Lung (tissue), 12 donors: Measurements from ENCODE around the gene SH3TC1. TPM values are rescaled to one million over a fixed set of nuclear protein-coding genes. Genes with fewer than 3 reads are reported as not detected.

Experiments used
- ATAC-seq: fragments of 200-7000 bp; cut with Tn5 transposase; one replicate; pipeline ENCODE4 v1.9.1; 2020; ENCODE audit warnings: moderate number of reproducible peaks; ENCODE audit not compliant: insufficient read depth, low FRiP score
- DNase-seq, 3 donors: peaks; one replicate each; pipeline ENCODE4 v3.0.0-alpha.2; 2013 to 2017
- H3K27ac ChIP-seq, 2 donors: one replicate each; pipeline ENCODE4 v1.5.1; 2013; ENCODE audit warnings: mild to moderate bottlenecking in 2 of 2, moderate library complexity in 2 of 2, control low read depth in 1 of 2, inconsistent platforms in 1 of 2, low read depth in 1 of 2, low read length in 1 of 2
- H3K27me3 ChIP-seq, 3 donors: one replicate each; pipeline ENCODE4 v1.5.1; 2013; ENCODE audit warnings: low read length in 2 of 3; ENCODE audit not compliant: control insufficient read depth in 3 of 3, insufficient read depth in 3 of 3
- H3K36me3 ChIP-seq, 4 donors: one replicate each; pipeline ENCODE4 v1.5.1; 2013; ENCODE audit warnings: low read length in 4 of 4, mild to moderate bottlenecking in 1 of 4, moderate library complexity in 1 of 4; ENCODE audit not compliant: control insufficient read depth in 4 of 4, insufficient read depth in 4 of 4
- H3K4me1 ChIP-seq, 5 donors: one replicate each; pipeline ENCODE4 v1.5.1; 2013; ENCODE audit warnings: low read length in 5 of 5, mild to moderate bottlenecking in 2 of 5, moderate library complexity in 1 of 5; ENCODE audit not compliant: control insufficient read depth in 5 of 5, insufficient read depth in 5 of 5
- H3K4me3 ChIP-seq: one replicate; pipeline ENCODE4 v1.5.1; 2013; ENCODE audit warnings: mild to moderate bottlenecking, control low read depth, moderate library complexity
- H3K9ac ChIP-seq, 2 donors: one replicate each; pipeline ENCODE4 v1.5.1; 2013; ENCODE audit warnings: low read length in 2 of 2, control low read depth in 1 of 2; ENCODE audit not compliant: insufficient read depth in 1 of 2
- H3K9me3 ChIP-seq, 4 donors: one replicate each; pipeline ENCODE4 v1.5.1; 2013; ENCODE audit warnings: low read length in 3 of 4, mild to moderate bottlenecking in 1 of 4, moderate library complexity in 1 of 4; ENCODE audit not compliant: control insufficient read depth in 4 of 4, insufficient read depth in 3 of 4
- CTCF ChIP-seq: IDR thresholded peaks from 2 replicates; pipeline ENCODE4 v1.5.1; 2012; ENCODE audit warnings: mild to moderate bottlenecking; ENCODE audit errors: control extremely low read depth, extremely low read depth
- WGBS, 2 donors: extraction: QIAGEN DNeasy Blood & Tissue Kit; methylation state at CpG; one replicate each; pipeline ENCODE4 v1.1.7; 2013; 5-methylcytosine and 5-hydroxymethylcytosine counted together
- polyA plus RNA-seq, 2 donors: library from polyadenylated mRNA; stranded (reverse); fragments of 200-250 nt; gene quantifications; one replicate each; pipeline ENCODE4 v1.2.1, GENCODE V29; 2013
- total RNA-seq, 2 donors: library from RNA; depleted of rRNA in 1 of 2; stranded (reverse); fragments of >200 nt in 1 of 2; gene quantifications; one replicate each; pipeline ENCODE4 v1.2.1, GENCODE V29; 2014 to 2021
- donor health status: control.
- donor health status: control.
- donor health status: Bipolar disorder and iron deficiency.
- donor health status: healthy.
- donor health status: DM: yes; HTN: yes; CAD: no.

The SH3TC1 gene
- total and polyA plus RNA-seq, 4 donors = 21.4 to 67.3 (median 38.1) TPM

GRCh38 chr4:8179074-8179473, 20.0 kb upstream of the SH3TC1 start:
- 88 to 95% methylated on average over 10 of the region's 10 CpGs for WGBS, 2 donors
- peaks cover 0 to 17% (median 4%) of the 10 kb centered on the region in 5 donors for H3K4me1 ChIP-seq
- H3K9ac ChIP-seq = no peak overlapping the region

GRCh38 chr4:8179771-8180170, 19.3 kb upstream of the SH3TC1 start:
- Histone ChIP-seq H3K9me3 (peaks cover 0 to 2% (median 0%) of the 10 kb centered on the region in 4 donors), H3K4me3 (no peak overlapping the region), H3K27me3 (peaks cover 0 to 2% (median 0%) of the 10 kb centered on the region in 3 donors), H3K36me3 (no peaks in the 10 kb centered on the region), H3K9ac (no peak overlapping the region), H3K27ac (no peak overlapping the region), H3K4me1 (peaks cover 0 to 17% (median 4%) of the 10 kb centered on the region in 5 donors)
- 86 to 88% methylated on average over 9 of the region's 9 CpGs for WGBS, 2 donors
- no peak for TF ChIP-seq CTCF
- DNase-seq = no peak
- no peak for ATAC-seq

More at GRCh38 chr4:8179074-8179473, 20.0 kb upstream of the SH3TC1 start:
- Histone ChIP-seq H3K27ac (no peak overlapping the region), H3K9me3 (peaks cover 0 to 2% (median 0%) of the 10 kb centered on the region in 4 donors), H3K36me3 (no peaks in the 10 kb centered on the region), H3K4me3 (no peak overlapping the region), H3K27me3 (peaks cover 0 to 2% (median 0%) of the 10 kb centered on the region in 3 donors)
- ATAC-seq (no peak), DNase-seq (no peak)
- TF ChIP-seq CTCF = no peak

- Histone ChIP-seq H3K4me1 (peaks cover 0 to 17% (median 4%) of the 10 kb centered on the region in 5 donors), H3K27me3 (peaks cover 0 to 2% (median 0%) of the 10 kb centered on the region in 3 donors), H3K9ac (no peak overlapping the region), H3K9me3 (peaks cover 0 to 2% (median 0%) of the 10 kb centered on the region in 4 donors), H3K4me3 (no peak overlapping the region), H3K27ac (no peak overlapping the region), H3K36me3 (no peaks in the 10 kb centered on the region)
- TF ChIP-seq CTCF = no peak
- DNase-seq (no peak), ATAC-seq (no peak)
- WGBS, 2 donors = 80 to 86% methylated on average over 8 of the region's 8 CpGs
Observed at GRCh38 chr4:8180310-8181093, 18.6 kb upstream of the SH3TC1 start.
